Peyer's patch (tissue), 4 donors: ENCODE results near the gene TMEM132D.

Experiments used
- POLR2A ChIP-seq, 2 donors: fragments of 450-650 bp; IDR thresholded peaks; one replicate each; pipeline ENCODE4 v1.5.1; 2017; ENCODE audit warnings: antibody characterized with exemption in 2 of 2, mild to moderate bottlenecking in 2 of 2, moderate library complexity in 2 of 2
- TF ChIP-seq, protein P1 (sequence below), 6 experiments: fragments of 450-650 bp in 4 of 6; fragments of 200-600 bp in 2 of 6; sonication (generic) in 1 of 6; IDR thresholded peaks; one replicate each; pipeline ENCODE4 v1.5.1; 2017 to 2019; ENCODE audit warnings: antibody characterized with exemption in 6 of 6, mild to moderate bottlenecking in 3 of 6, moderate library complexity in 1 of 6

DNA sequence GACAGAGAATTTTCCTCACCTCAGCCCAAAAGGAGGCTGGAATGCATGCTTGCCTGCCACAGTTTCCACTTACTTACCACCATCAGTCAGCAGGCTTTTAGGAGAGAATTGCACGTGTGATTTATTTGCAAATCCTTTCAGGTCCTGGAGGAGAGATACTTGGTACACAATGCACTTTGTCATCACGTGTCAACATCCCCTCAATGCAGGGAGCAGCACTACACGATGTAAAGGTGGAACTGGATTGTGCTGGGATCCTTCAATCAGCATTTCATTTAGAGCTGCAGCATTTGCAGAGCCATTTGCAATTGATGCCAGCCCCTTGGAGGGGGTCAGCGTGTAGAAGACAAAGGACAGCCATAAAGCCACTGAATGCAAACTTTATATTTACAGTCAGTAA lies 832.5 kb downstream of the TMEM132D start:
- TF ChIP-seq, protein P1, sequence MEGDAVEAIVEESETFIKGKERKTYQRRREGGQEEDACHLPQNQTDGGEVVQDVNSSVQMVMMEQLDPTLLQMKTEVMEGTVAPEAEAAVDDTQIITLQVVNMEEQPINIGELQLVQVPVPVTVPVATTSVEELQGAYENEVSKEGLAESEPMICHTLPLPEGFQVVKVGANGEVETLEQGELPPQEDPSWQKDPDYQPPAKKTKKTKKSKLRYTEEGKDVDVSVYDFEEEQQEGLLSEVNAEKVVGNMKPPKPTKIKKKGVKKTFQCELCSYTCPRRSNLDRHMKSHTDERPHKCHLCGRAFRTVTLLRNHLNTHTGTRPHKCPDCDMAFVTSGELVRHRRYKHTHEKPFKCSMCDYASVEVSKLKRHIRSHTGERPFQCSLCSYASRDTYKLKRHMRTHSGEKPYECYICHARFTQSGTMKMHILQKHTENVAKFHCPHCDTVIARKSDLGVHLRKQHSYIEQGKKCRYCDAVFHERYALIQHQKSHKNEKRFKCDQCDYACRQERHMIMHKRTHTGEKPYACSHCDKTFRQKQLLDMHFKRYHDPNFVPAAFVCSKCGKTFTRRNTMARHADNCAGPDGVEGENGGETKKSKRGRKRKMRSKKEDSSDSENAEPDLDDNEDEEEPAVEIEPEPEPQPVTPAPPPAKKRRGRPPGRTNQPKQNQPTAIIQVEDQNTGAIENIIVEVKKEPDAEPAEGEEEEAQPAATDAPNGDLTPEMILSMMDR (IDR thresholded peaks at IDR 0.05) = no peak
- TF ChIP-seq POLR2A (IDR thresholded peaks at IDR 0.05) = no peak
